ENCODE measurements around the gene RAD51B.
"Not testable (repeated sequence)": the region's sequence is repeated elsewhere in the genome, so short reads cannot be mapped to it uniquely, and the experiment has no call there.

RAD51B gene

GRCh38 chr14:68279437-68279720 is 459.8 kb downstream of the RAD51B start:
- DNase-seq (ENCODE audit: low read depth): no peak

GRCh38 chr14:68279777-68280233 is 460.2 kb downstream of the RAD51B start:
- no peak for DNase-seq (ENCODE audit: low read depth)

- DNase-seq (ENCODE audit: low read depth): no peak
Observed at GRCh38 chr14:68281497-68281896, 461.9 kb downstream of the RAD51B start.

- DNase-seq (ENCODE audit: low read depth): no peak
Observed at GRCh38 chr14:68282479-68283377, 463.1 kb downstream of the RAD51B start.

- DNase-seq (ENCODE audit: low read depth): no peak
Observed at GRCh38 chr14:68283378-68284123, 464.0 kb downstream of the RAD51B start.

- no peak for DNase-seq (ENCODE audit: low read depth)
Observed at GRCh38 chr14:68284333-68284732, 464.8 kb downstream of the RAD51B start.

- DNase-seq (ENCODE audit: low read depth): no peak
Observed at GRCh38 chr14:68284834-68285233, 465.3 kb downstream of the RAD51B start.

- no peak for DNase-seq (ENCODE audit: low read depth)
Observed at GRCh38 chr14:68285421-68286179, 466.0 kb downstream of the RAD51B start.

GRCh38 chr14:68286667-68287066 is 467.1 kb downstream of the RAD51B start:
- DNase-seq (ENCODE audit: low read depth): no peak

GRCh38 chr14:68289452-68289851 is 469.9 kb downstream of the RAD51B start:
- DNase-seq (ENCODE audit: low read depth): not testable (repeated sequence)

GRCh38 chr14:68291820-68292219 is 472.2 kb downstream of the RAD51B start:
- no peak for DNase-seq (ENCODE audit: low read depth)

GRCh38 chr14:68292441-68293215 is 473.0 kb downstream of the RAD51B start:
- DNase-seq (ENCODE audit: low read depth): no peak

- DNase-seq (ENCODE audit: low read depth): no peak
Observed at GRCh38 chr14:68293404-68293803, 473.8 kb downstream of the RAD51B start.

GRCh38 chr14:68295316-68295816 is 475.8 kb downstream of the RAD51B start:
- no peak for DNase-seq (ENCODE audit: low read depth)

- no peak for DNase-seq (ENCODE audit: low read depth)
Observed at GRCh38 chr14:68297039-68297438, 477.5 kb downstream of the RAD51B start.

- no peak for DNase-seq (ENCODE audit: low read depth)
Observed at GRCh38 chr14:68297876-68298468, 478.4 kb downstream of the RAD51B start.

- DNase-seq (ENCODE audit: low read depth): no peak
Observed at GRCh38 chr14:68300608-68301007, 481.0 kb downstream of the RAD51B start.

GRCh38 chr14:68301219-68301618 is 481.6 kb downstream of the RAD51B start:
- no peak for DNase-seq (ENCODE audit: low read depth)

GRCh38 chr14:68302938-68303337 is 483.4 kb downstream of the RAD51B start:
- DNase-seq (ENCODE audit: low read depth): not testable (repeated sequence)

- no peak for DNase-seq (ENCODE audit: low read depth)
Observed at GRCh38 chr14:68305738-68306137, 486.2 kb downstream of the RAD51B start.

- no peak for DNase-seq (ENCODE audit: low read depth)
Observed at GRCh38 chr14:68306265-68306933, 486.8 kb downstream of the RAD51B start.
